Central memory CD8-positive, alpha-beta T cell (primary cell): ENCODE data around the gene PLAU.
"Not testable (repeated sequence)": the region's sequence is repeated elsewhere in the genome, so short reads cannot be mapped to it uniquely, and the experiment has no call there.

Experiments
- ATAC-seq: fragments of 150-1000 bp; cut with Tn5 transposase; replicated peaks from 2 replicates; pipeline ENCODE4 v1.10.0; 2022; ENCODE audit warnings: mild to moderate bottlenecking, moderate FRiP score, moderate number of reproducible peaks; ENCODE audit not compliant: poor library complexity, severe bottlenecking; ENCODE audit errors: extremely low read depth
- DNase-seq, 2 donors: peaks; one replicate each; pipeline ENCODE4 v3.0.0; 2021; ENCODE audit warnings: low spot score in 2 of 2
- H3K27ac Mint-ChIP-seq: one replicate; pipeline ENCODE4 v1.8.0; 2022; ENCODE audit warnings: low read depth, mild to moderate bottlenecking, moderate library complexity, mixed read lengths
- H3K27me3 Mint-ChIP-seq: one replicate; pipeline ENCODE4 v1.8.0; 2022; ENCODE audit warnings: mixed read lengths
- H3K36me3 Mint-ChIP-seq: one replicate; pipeline ENCODE4 v1.8.0; 2022; ENCODE audit warnings: mild to moderate bottlenecking, moderate library complexity, mixed read lengths; ENCODE audit not compliant: insufficient read depth
- H3K4me1 Mint-ChIP-seq: one replicate; pipeline ENCODE4 v1.8.0; 2022; ENCODE audit warnings: mixed read lengths
- H3K4me3 Mint-ChIP-seq: one replicate; pipeline ENCODE4 v1.8.0; 2022; ENCODE audit warnings: mild to moderate bottlenecking, moderate library complexity, mixed read lengths
- H3K9me3 Mint-ChIP-seq: one replicate; pipeline ENCODE4 v1.8.0; 2022; ENCODE audit warnings: mixed read lengths

PLAU gene

GRCh38 chr10:73892310-73893030, 18.5 kb upstream of the PLAU start:
- no peaks in the 10 kb centered on the region for H3K27me3 Mint-ChIP-seq

GRCh38 chr10:73893426-73893825, 17.5 kb upstream of the PLAU start:
- H3K27me3 Mint-ChIP-seq = no peaks in the 10 kb centered on the region
- no peaks in the 10 kb centered on the region for H3K9me3 Mint-ChIP-seq
- H3K4me3 Mint-ChIP-seq = no peak overlapping the region
- ATAC-seq = no peak
- DNase-seq = no peak
- no peaks in the 10 kb centered on the region for H3K4me1 Mint-ChIP-seq
- peaks cover 4% of the 10 kb centered on the region for H3K36me3 Mint-ChIP-seq
- no peak overlapping the region for H3K27ac Mint-ChIP-seq

More at GRCh38 chr10:73892310-73893030, 18.5 kb upstream of the PLAU start:
- H3K9me3 Mint-ChIP-seq = no peaks in the 10 kb centered on the region
- no peak for ATAC-seq
- H3K27ac Mint-ChIP-seq = no peak overlapping the region
- no peak for DNase-seq
- no peaks in the 10 kb centered on the region for H3K4me1 Mint-ChIP-seq
- no peak overlapping the region for H3K4me3 Mint-ChIP-seq
- peaks cover 4% of the 10 kb centered on the region for H3K36me3 Mint-ChIP-seq

GRCh38 chr10:73894245-73894971, 16.5 kb upstream of the PLAU start:
- Mint-ChIP-seq H3K36me3 (peaks cover 4% of the 10 kb centered on the region), H3K4me1 (no peaks in the 10 kb centered on the region), H3K9me3 (no peaks in the 10 kb centered on the region), H3K27me3 (no peaks in the 10 kb centered on the region), H3K4me3 (no peak overlapping the region), H3K27ac (no peak overlapping the region)
- ATAC-seq = peak; percentile 24
- DNase-seq = no peak

- H3K4me3 Mint-ChIP-seq, H3K9me3 Mint-ChIP-seq, ATAC-seq, H3K27ac Mint-ChIP-seq, DNase-seq, H3K36me3 Mint-ChIP-seq, H3K27me3 Mint-ChIP-seq, H3K4me1 Mint-ChIP-seq: not testable (repeated sequence)
Measured at GRCh38 chr10:73895381-73895780, 15.6 kb upstream of the PLAU start.

- Mint-ChIP-seq H3K4me3 (no peak overlapping the region), H3K4me1 (no peaks in the 10 kb centered on the region), H3K27me3 (no peaks in the 10 kb centered on the region), H3K36me3 (peaks cover 4% of the 10 kb centered on the region), H3K27ac (no peak overlapping the region), H3K9me3 (no peaks in the 10 kb centered on the region)
- no peak for DNase-seq
- no peak for ATAC-seq
Measured at GRCh38 chr10:73897693-73898092, 13.2 kb upstream of the PLAU start.

- H3K4me3 Mint-ChIP-seq = no peak overlapping the region
- H3K27me3 Mint-ChIP-seq = no peaks in the 10 kb centered on the region
- no peak for ATAC-seq
- H3K36me3 Mint-ChIP-seq = peaks cover 4% of the 10 kb centered on the region
- H3K9me3 Mint-ChIP-seq = no peaks in the 10 kb centered on the region
- no peak overlapping the region for H3K27ac Mint-ChIP-seq
- no peak for DNase-seq
- H3K4me1 Mint-ChIP-seq = no peaks in the 10 kb centered on the region
Measured at GRCh38 chr10:73898730-73899410, 12.1 kb upstream of the PLAU start.

GRCh38 chr10:73899423-73899822, 11.5 kb upstream of the PLAU start:
- no peak for ATAC-seq
- no peaks in the 10 kb centered on the region for H3K27me3 Mint-ChIP-seq
- H3K4me1 Mint-ChIP-seq = no peaks in the 10 kb centered on the region
- no peak for DNase-seq
- H3K9me3 Mint-ChIP-seq = no peaks in the 10 kb centered on the region
- peaks cover 4% of the 10 kb centered on the region for H3K36me3 Mint-ChIP-seq
- H3K27ac Mint-ChIP-seq = no peak overlapping the region
- H3K4me3 Mint-ChIP-seq = no peak overlapping the region

GRCh38 chr10:73900064-73900463, 10.9 kb upstream of the PLAU start:
- no peak for ATAC-seq

GRCh38 chr10:73901261-73901660, 9.7 kb upstream of the PLAU start:
- H3K4me1 Mint-ChIP-seq = no peaks in the 10 kb centered on the region
- no peak for ATAC-seq
- H3K27me3 Mint-ChIP-seq = peaks cover 11% of the 10 kb centered on the region
- no peak overlapping the region for H3K27ac Mint-ChIP-seq
- H3K9me3 Mint-ChIP-seq = no peaks in the 10 kb centered on the region
- DNase-seq = no peak
- H3K4me3 Mint-ChIP-seq = no peak overlapping the region
- H3K36me3 Mint-ChIP-seq = peaks cover 3% of the 10 kb centered on the region

More at GRCh38 chr10:73900064-73900463, 10.9 kb upstream of the PLAU start:
- Mint-ChIP-seq H3K9me3 (no peaks in the 10 kb centered on the region), H3K27ac (no peak overlapping the region), H3K27me3 (peaks cover 2% of the 10 kb centered on the region), H3K36me3 (peaks cover 4% of the 10 kb centered on the region), H3K4me1 (no peaks in the 10 kb centered on the region), H3K4me3 (no peak overlapping the region)
- DNase-seq = no peak

GRCh38 chr10:73902351-73902750, 8.6 kb upstream of the PLAU start:
- H3K4me3 Mint-ChIP-seq = no peak overlapping the region

GRCh38 chr10:73905256-73906020, 5.5 kb upstream of the PLAU start:
- no peak overlapping the region for H3K27ac Mint-ChIP-seq
- ATAC-seq = no peak

More at GRCh38 chr10:73902351-73902750, 8.6 kb upstream of the PLAU start:
- H3K9me3 Mint-ChIP-seq = no peaks in the 10 kb centered on the region
- ATAC-seq (no peak), DNase-seq (no peak)
- no peaks in the 10 kb centered on the region for H3K4me1 Mint-ChIP-seq
- H3K27ac Mint-ChIP-seq = no peak overlapping the region
- H3K36me3 Mint-ChIP-seq = no peaks in the 10 kb centered on the region
- H3K27me3 Mint-ChIP-seq = peaks cover 11% of the 10 kb centered on the region

More at GRCh38 chr10:73905256-73906020, 5.5 kb upstream of the PLAU start:
- no peaks in the 10 kb centered on the region for H3K9me3 Mint-ChIP-seq
- no peak overlapping the region for H3K4me3 Mint-ChIP-seq
- peaks cover 2% of the 10 kb centered on the region for H3K36me3 Mint-ChIP-seq
- H3K27me3 Mint-ChIP-seq = peaks cover 19% of the 10 kb centered on the region
- peaks cover 14% of the 10 kb centered on the region for H3K4me1 Mint-ChIP-seq
- DNase-seq = no peak
